ENCODE measurements around the gene SRR.

Gene SRR

GRCh38 chr17:2364763-2365116 is 61.0 kb downstream of the SRR start:
- no peak for TF ChIP-seq FOXP2 (optimal IDR thresholded peaks at IDR 0.05; ENCODE audit: borderline replicate concordance, extremely low read depth, extremely low read length, insufficient read depth)
- no peak for TF ChIP-seq POLR2AphosphoS5 (IDR thresholded peaks at IDR 0.05; ENCODE audit: low read depth, low read length)
- TF ChIP-seq, protein P1, sequence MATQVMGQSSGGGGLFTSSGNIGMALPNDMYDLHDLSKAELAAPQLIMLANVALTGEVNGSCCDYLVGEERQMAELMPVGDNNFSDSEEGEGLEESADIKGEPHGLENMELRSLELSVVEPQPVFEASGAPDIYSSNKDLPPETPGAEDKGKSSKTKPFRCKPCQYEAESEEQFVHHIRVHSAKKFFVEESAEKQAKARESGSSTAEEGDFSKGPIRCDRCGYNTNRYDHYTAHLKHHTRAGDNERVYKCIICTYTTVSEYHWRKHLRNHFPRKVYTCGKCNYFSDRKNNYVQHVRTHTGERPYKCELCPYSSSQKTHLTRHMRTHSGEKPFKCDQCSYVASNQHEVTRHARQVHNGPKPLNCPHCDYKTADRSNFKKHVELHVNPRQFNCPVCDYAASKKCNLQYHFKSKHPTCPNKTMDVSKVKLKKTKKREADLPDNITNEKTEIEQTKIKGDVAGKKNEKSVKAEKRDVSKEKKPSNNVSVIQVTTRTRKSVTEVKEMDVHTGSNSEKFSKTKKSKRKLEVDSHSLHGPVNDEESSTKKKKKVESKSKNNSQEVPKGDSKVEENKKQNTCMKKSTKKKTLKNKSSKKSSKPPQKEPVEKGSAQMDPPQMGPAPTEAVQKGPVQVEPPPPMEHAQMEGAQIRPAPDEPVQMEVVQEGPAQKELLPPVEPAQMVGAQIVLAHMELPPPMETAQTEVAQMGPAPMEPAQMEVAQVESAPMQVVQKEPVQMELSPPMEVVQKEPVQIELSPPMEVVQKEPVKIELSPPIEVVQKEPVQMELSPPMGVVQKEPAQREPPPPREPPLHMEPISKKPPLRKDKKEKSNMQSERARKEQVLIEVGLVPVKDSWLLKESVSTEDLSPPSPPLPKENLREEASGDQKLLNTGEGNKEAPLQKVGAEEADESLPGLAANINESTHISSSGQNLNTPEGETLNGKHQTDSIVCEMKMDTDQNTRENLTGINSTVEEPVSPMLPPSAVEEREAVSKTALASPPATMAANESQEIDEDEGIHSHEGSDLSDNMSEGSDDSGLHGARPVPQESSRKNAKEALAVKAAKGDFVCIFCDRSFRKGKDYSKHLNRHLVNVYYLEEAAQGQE (IDR thresholded peaks at IDR 0.05; ENCODE audit: insufficient read depth in 1 of 2, low read depth in 2 of 2, low read length in 2 of 2), result no peak
- no peak for TF ChIP-seq TAF1 (IDR thresholded peaks at IDR 0.05; ENCODE audit: borderline replicate concordance, insufficient read depth, low read length)
- TF ChIP-seq SIN3A (IDR thresholded peaks at IDR 0.05; ENCODE audit: borderline replicate concordance, insufficient read depth, low read length), result no peak

DNA sequence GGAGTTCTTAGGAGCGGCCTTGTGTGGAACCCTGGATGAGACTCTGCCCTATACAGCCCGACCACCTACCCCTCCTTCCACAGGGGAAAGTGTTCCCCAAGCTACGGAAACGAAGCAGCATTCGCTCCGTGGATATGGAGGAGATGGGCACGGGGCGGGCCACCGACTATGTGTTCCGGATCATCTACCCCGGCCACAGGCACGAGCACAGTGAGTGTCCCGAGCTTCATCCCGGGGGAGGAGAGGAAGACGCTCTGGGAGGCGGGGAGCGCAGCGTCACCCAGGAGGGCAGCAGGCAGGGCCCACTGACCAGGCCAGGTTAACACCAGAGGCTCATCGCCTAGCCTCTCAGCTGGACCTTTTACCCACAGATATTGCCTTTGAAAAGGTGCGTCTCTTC is 61.4 kb downstream of the SRR start:
- TF ChIP-seq SIN3A (IDR thresholded peaks at IDR 0.05; ENCODE audit: borderline replicate concordance, insufficient read depth, low read length), result no peak
- TF ChIP-seq FOXP2 (optimal IDR thresholded peaks at IDR 0.05; ENCODE audit: borderline replicate concordance, extremely low read depth, extremely low read length, insufficient read depth), result no peak
- no peak for TF ChIP-seq TAF1 (IDR thresholded peaks at IDR 0.05; ENCODE audit: borderline replicate concordance, insufficient read depth, low read length)
- TF ChIP-seq, protein P1 (IDR thresholded peaks at IDR 0.05; ENCODE audit: insufficient read depth in 1 of 2, low read depth in 2 of 2, low read length in 2 of 2), result no peak
- no peak for TF ChIP-seq POLR2AphosphoS5 (IDR thresholded peaks at IDR 0.05; ENCODE audit: low read depth, low read length)

DNA sequence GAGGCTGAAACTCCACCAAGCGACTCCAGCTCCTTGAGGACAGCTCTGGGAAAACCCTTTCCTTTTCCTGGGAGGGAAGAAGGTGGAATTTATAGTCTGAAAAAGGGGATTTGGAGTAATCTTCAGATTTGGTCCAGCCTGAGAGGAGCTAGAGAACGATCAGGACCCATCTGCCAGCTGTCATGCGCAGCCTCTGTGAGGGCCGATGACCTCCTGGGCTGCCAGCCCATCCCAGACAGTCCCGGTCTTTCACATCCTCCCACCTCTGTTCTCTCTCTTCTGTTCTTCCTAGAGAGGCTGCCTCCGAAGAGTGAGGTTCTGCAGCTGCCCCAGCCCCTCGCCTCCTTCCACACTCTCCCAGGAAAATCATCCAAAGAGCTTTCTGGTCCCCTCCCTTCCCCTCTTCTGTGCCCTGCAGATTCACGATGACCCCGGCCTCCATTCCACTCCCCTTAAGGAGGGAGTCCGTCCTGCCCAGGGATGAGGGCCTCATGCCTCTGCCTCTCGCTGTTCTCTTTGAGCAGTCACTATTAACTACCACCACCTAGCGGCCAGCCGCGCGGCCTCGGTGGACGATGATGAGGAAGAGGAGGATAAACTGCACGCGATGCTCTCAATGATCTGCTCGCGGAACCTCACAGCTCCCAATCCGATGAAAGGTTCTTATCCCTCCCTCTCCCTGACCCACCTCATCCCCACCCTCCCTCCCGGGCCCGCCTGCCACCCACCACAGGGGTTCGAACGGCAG is 63.2 kb downstream of the SRR start:
- TF ChIP-seq SIN3A (IDR thresholded peaks at IDR 0.05; ENCODE audit: borderline replicate concordance, insufficient read depth, low read length) (no peak), POLR2AphosphoS5 (IDR thresholded peaks at IDR 0.05; ENCODE audit: low read depth, low read length) (no peak), TAF1 (IDR thresholded peaks at IDR 0.05; ENCODE audit: borderline replicate concordance, insufficient read depth, low read length) (no peak)
- TF ChIP-seq, protein P1 (IDR thresholded peaks at IDR 0.05; ENCODE audit: insufficient read depth in 1 of 2, low read depth in 2 of 2, low read length in 2 of 2), result no peak

GRCh38 chr17:2368359-2368758 is 64.6 kb downstream of the SRR start:
- TF ChIP-seq POLR2AphosphoS5 (IDR thresholded peaks at IDR 0.05; ENCODE audit: low read depth, low read length) (no peak), FOXP2 (optimal IDR thresholded peaks at IDR 0.05; ENCODE audit: borderline replicate concordance, extremely low read depth, extremely low read length, insufficient read depth) (no peak), SIN3A (IDR thresholded peaks at IDR 0.05; ENCODE audit: borderline replicate concordance, insufficient read depth, low read length) (no peak)

DNA sequence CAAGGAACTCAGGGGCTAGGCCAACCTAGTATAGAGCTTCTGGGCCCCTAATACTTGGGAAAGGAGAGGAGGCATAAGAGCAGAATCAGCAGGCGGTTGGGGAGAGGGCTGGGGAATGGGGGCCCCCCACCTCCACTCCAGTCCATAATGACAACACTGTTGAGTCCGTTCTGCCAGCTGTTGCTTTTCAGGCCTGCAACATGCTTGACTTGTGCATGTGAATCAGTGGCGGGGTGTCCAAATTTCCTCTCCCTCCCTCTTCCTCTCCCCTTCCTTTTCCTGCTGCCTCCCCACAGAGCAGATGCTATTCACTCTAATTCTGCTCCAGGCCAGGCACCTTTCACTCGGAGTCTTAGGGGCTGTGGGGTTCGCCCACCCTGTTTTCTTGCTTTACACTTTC is 65.3 kb downstream of the SRR start:
- no peak for TF ChIP-seq POLR2AphosphoS5 (IDR thresholded peaks at IDR 0.05; ENCODE audit: low read depth, low read length)
- TF ChIP-seq, protein P1 (IDR thresholded peaks at IDR 0.05; ENCODE audit: insufficient read depth in 1 of 2, low read depth in 2 of 2, low read length in 2 of 2), result no peak
- TF ChIP-seq FOXP2 (optimal IDR thresholded peaks at IDR 0.05; ENCODE audit: borderline replicate concordance, extremely low read depth, extremely low read length, insufficient read depth), result no peak
- no peak for TF ChIP-seq TAF1 (IDR thresholded peaks at IDR 0.05; ENCODE audit: borderline replicate concordance, insufficient read depth, low read length)
- no peak for TF ChIP-seq SIN3A (IDR thresholded peaks at IDR 0.05; ENCODE audit: borderline replicate concordance, insufficient read depth, low read length)

All from PFSK-1 (cell line).